Esophagus (tissue), 2 donors: ENCODE data around the gene SERPINF2. TPM values are rescaled to one million over a fixed set of nuclear protein-coding genes. Genes with fewer than 3 reads are reported as not detected.
"Not testable (repeated sequence)": the region's sequence is repeated elsewhere in the genome, so short reads cannot be mapped to it uniquely, and the experiment has no call there.

Experiments
- H3K27ac ChIP-seq, 2 donors: one replicate each; pipeline ENCODE4 v1.5.1; 2013; ENCODE audit warnings: low read depth in 2 of 2, mild to moderate bottlenecking in 2 of 2, inconsistent platforms in 1 of 2, low read length in 1 of 2, moderate library complexity in 1 of 2
- H3K27me3 ChIP-seq, 2 donors: one replicate each; pipeline ENCODE4 v1.6.1; 2013; ENCODE audit warnings: low read length in 2 of 2, control low read depth in 1 of 2, mild to moderate bottlenecking in 1 of 2; ENCODE audit not compliant: insufficient read depth in 2 of 2, control insufficient read depth in 1 of 2
- H3K36me3 ChIP-seq, 2 donors: one replicate each; pipeline ENCODE4 v1.6.1; 2013; ENCODE audit warnings: low read length in 1 of 2; ENCODE audit not compliant: control insufficient read depth in 2 of 2, insufficient read depth in 2 of 2
- H3K4me1 ChIP-seq, 2 donors: one replicate each; pipeline ENCODE4 v1.6.1; 2013; ENCODE audit warnings: low read length in 1 of 2; ENCODE audit not compliant: control insufficient read depth in 2 of 2, insufficient read depth in 2 of 2
- H3K4me3 ChIP-seq, 2 donors: one replicate each; pipeline ENCODE4 v1.5.1; 2013; ENCODE audit warnings: low read length in 2 of 2, mild to moderate bottlenecking in 2 of 2, low read depth in 1 of 2, moderate library complexity in 1 of 2
- H3K9me3 ChIP-seq, 2 donors: one replicate each; pipeline ENCODE4 v1.6.1; 2013; ENCODE audit warnings: mild to moderate bottlenecking in 2 of 2, low read depth in 1 of 2, low read length in 1 of 2, moderate library complexity in 1 of 2; ENCODE audit not compliant: control insufficient read depth in 2 of 2, insufficient read depth in 1 of 2
- WGBS, 2 donors: extraction: QIAGEN DNeasy Blood & Tissue Kit; methylation state at CpG; one replicate each; pipeline ENCODE4 v1.1.7; 2013; 5-methylcytosine and 5-hydroxymethylcytosine counted together
- polyA plus RNA-seq, 2 donors: library from polyadenylated mRNA; stranded (reverse); fragments of 200-250 nt; gene quantifications; one replicate each; pipeline ENCODE4 v1.2.3, GENCODE V29; 2013
- donor health status: healthy with polysubstance abuse.
- donor health status: Bipolar disorder and iron deficiency.

SERPINF2 gene
- polyA plus RNA-seq, 2 donors, result 1.9 to 2.9 TPM

DNA sequence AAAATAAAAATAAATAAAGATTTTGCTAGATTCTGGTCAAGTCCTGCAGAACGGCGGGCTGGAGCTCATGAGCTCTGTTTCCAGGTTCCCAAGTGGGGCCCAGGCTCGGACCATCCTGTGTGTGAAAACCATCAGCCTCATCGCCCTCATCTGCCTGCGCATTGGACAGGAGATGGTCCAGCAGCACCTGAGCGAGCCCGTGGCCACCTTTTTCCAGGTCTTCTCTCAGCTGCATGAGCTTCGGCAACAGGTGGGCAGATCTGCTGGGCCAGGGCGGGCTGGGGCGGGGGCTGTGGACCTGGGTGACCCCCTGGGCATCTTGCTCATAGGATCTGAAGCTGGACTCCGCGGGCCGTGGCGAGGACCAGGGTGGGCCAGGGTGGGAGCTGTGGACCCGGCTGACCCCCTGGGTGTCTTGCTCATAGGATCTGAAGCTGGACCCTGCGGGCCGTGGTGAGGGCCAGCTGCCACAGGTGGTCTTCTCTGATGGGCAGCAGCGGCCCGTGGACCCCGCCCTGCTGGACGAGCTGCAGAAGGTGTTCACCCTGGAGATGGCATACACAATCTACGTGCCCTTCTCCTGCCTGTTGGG lies 10.3 kb upstream of the SERPINF2 start:
- Histone ChIP-seq H3K27ac (no peak overlapping the region), H3K36me3 (peaks cover 2 to 40% of the 10 kb centered on the region in 2 donors), H3K27me3 (no peaks in the 10 kb centered on the region), H3K9me3 (no peaks in the 10 kb centered on the region), H3K4me1 (peaks cover 0 to 10% of the 10 kb centered on the region in 2 donors), H3K4me3 (no peak overlapping the region)
- WGBS, 2 donors, result 90 to 97% methylated on average over 22 of the region's 22 CpGs

DNA sequence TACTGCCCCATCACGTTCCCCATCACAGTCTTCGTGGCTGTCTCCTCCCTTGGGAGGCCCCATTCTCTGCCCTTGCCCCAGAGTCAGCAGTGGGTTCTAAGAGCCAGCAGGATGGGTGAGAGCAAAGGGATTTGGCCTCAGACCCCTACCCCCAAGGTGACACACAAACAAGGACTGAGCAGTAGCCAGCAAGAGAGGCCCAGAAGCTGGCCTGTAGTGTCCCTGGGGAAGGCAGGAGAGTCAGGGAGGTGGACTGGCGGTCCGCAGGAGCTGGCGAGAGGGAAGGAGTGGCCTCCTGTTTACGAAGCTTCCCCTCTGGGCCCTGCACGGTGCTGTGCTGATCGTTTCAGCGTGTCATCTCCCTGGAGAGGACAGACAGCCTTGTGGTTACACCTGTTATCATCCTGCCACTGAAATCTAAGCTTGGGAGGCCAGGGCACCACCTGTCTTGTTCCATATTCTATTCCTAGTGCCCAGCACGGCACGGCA lies 9.8 kb upstream of the SERPINF2 start:
- no peak overlapping the region for H3K27ac ChIP-seq
- no peaks in the 10 kb centered on the region for H3K27me3 ChIP-seq
- H3K9me3 ChIP-seq, result no peaks in the 10 kb centered on the region
- 71 to 77% methylated on average over 11 of the region's 11 CpGs for WGBS, 2 donors
- peaks cover 2 to 41% of the 10 kb centered on the region in 2 donors for H3K36me3 ChIP-seq
- H3K4me1 ChIP-seq, result peaks cover 0 to 13% of the 10 kb centered on the region in 2 donors
- no peak overlapping the region for H3K4me3 ChIP-seq

DNA sequence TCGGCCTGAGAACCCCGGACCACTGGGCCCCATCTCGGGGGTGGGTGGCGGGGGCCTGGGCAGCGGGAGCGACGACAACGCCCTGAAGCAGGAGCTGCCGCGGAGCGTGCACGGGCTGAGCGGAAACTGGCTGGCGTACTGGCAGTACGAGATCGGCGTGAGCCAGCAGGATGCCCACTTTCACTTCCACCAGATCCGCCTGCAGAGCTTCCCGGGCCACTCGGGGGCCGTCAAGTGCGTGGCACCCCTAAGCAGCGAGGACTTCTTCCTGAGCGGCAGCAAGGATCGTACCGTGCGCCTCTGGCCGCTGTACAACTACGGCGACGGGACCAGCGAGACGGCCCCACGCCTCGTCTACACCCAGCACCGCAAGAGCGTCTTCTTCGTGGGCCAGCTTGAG lies 8.9 kb upstream of the SERPINF2 start:
- 94 to 96% methylated on average over 38 of the region's 38 CpGs for WGBS, 2 donors
- Histone ChIP-seq H3K27me3 (no peaks in the 10 kb centered on the region), H3K4me3 (no peak overlapping the region), H3K4me1 (peaks cover 0 to 13% of the 10 kb centered on the region in 2 donors), H3K9me3 (no peaks in the 10 kb centered on the region), H3K36me3 (peaks cover 0 to 36% of the 10 kb centered on the region in 2 donors), H3K27ac (no peak overlapping the region)

DNA sequence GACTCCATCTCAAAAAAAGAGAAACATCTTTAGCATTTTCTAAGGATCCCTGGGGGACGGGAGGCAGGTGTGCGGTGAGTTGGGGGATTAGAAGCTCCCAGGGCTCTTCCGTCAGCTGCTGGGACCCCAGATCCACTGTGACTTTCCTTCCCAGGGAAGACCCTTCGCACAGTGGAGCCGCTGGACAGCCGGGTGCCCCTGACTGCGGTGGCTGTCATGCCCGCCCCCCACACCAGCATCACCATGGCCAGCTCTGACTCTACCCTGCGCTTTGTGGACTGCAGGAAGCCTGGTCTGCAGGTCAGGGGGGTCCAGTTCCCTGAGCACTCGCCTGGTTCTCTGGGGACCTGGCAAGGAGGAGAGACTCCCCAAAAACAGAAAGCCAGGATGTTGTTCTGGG lies 7.3 kb upstream of the SERPINF2 start:
- Histone ChIP-seq H3K36me3 (peaks cover 0 to 34% of the 10 kb centered on the region in 2 donors), H3K4me3 (no peak overlapping the region), H3K27me3 (no peaks in the 10 kb centered on the region), H3K9me3 (no peaks in the 10 kb centered on the region), H3K27ac (no peak overlapping the region), H3K4me1 (peaks cover 0 to 13% of the 10 kb centered on the region in 2 donors)
- WGBS, 2 donors, result 96 to 97% methylated on average over 10 of the region's 10 CpGs

DNA sequence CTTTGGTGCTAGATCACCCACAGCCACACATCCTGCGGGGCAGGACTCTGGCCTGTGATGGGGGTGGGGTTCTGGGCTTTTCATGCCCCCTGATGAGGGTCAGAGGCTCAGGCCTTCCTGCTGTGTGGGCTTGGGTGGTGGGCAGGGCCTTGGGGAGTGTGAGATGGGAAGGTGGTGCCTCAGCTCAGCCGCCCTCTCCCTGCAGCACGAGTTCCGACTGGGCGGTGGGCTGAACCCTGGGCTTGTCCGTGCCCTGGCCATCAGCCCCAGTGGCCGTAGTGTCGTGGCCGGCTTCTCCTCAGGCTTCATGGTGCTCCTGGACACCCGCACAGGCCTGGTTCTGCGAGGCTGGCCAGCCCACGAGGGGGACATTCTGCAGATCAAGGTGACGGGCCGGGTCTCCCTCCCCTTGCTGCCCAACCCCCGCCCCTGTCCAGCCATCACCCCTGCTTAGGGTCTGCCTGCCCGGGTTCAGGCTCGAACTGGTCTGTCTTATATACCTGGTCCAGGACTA lies 6.8 kb upstream of the SERPINF2 start:
- Histone ChIP-seq H3K27ac (no peak overlapping the region), H3K9me3 (no peaks in the 10 kb centered on the region), H3K36me3 (peaks cover 0 to 31% of the 10 kb centered on the region in 2 donors), H3K27me3 (no peaks in the 10 kb centered on the region), H3K4me3 (no peak overlapping the region), H3K4me1 (peaks cover 0 to 13% of the 10 kb centered on the region in 2 donors)
- 86 to 89% methylated on average over 13 to 17 of the region's 17 CpGs for WGBS, 2 donors

DNA sequence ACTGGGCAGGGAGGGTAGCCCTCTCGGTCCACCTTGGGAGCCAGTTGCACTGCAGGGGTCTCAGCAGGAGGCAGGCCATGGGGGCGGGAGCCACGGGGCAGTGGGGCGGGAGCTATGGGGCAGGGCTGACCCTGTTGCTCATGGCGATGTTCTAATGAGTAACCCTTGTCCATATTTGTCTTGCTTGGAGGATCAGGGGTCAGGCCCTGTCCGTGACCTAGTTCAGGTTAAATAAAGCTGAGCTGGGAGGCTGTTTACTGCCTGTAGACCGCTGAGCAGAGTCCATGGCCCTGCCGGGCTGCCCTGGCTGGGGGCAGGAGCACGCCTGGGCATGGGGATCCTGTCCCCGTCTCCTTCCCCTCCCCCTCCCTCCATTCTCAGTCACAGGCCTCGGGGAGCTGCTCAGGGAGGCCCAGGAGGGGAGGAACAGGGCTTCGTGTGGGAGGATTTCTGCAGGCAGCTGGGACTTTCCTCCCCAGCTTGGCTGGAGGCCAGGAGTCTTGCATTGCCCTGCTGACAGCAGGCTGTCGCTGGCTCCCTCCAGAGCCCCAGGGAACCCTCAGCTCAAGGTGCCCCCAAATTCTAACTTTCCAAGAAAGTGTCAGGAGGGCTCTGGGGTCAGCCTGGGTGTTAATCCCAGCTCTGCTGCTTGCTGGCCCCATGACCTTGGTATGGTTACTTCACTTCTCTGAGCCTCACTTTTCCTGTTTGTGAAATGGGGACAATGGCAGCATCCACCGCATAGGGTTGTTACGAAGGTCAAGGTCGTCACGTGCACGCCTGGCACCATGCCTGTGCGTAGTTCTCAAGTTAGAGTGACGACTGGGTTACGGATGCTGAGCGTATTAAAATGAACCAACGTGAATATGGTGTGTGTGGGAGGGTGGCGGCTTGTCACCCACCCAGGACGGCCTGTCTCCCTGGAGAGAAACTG lies 6.1 kb upstream of the SERPINF2 start:
- Histone ChIP-seq H3K9me3 (no peaks in the 10 kb centered on the region), H3K4me3 (no peak overlapping the region), H3K27me3 (no peaks in the 10 kb centered on the region), H3K36me3 (peaks cover 0 to 29% of the 10 kb centered on the region in 2 donors), H3K27ac (no peak overlapping the region), H3K4me1 (peaks cover 0 to 13% of the 10 kb centered on the region in 2 donors)
- WGBS, 2 donors, result 59% methylated on average over 21 to 25 of the region's 25 CpGs

DNA sequence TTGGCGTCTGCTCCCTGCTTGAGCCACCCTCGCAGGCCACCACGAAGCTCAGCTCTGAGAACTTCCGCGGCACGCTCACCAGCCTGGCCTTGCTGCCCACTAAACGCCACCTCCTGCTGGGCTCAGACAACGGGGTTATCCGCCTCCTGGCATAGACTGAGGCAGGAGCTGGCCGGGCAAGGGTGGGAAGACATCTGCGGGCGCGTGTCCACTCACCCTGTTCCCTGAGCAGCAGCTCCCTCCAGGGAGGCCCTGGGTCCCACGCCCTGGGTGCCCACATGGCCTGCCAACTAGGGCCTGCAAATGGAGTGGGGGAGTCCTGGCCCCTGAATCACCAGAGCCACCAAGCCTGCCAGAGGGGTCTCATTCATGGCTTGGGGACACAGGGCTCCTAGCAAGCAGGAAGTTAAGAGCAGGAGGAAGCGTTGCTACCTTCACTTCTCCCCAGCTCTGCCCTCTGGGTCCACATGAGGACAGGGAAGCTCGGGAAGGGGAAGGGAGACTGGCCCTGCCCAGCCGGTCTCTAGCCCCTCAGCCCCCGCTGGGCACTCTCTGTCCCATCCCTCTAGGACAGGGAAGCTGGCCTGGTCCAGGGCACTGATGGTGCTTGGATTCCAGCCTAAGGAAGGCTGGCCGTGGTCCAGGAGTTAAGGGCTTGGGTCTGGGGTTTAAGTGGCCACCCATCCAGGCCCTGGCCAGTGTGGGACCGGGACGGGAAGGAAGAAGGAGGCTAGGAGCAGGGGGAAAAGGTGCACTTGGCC lies 5.0 kb upstream of the SERPINF2 start:
- WGBS, 2 donors, result 93 to 94% methylated on average over 19 to 21 of the region's 21 CpGs
- no peaks in the 10 kb centered on the region for H3K9me3 ChIP-seq
- no peak overlapping the region for H3K27ac ChIP-seq
- no peak overlapping the region for H3K4me3 ChIP-seq
- H3K36me3 ChIP-seq, result peaks cover 0 to 27% of the 10 kb centered on the region in 2 donors
- H3K4me1 ChIP-seq, result peaks cover 0 to 13% of the 10 kb centered on the region in 2 donors
- no peaks in the 10 kb centered on the region for H3K27me3 ChIP-seq

DNA sequence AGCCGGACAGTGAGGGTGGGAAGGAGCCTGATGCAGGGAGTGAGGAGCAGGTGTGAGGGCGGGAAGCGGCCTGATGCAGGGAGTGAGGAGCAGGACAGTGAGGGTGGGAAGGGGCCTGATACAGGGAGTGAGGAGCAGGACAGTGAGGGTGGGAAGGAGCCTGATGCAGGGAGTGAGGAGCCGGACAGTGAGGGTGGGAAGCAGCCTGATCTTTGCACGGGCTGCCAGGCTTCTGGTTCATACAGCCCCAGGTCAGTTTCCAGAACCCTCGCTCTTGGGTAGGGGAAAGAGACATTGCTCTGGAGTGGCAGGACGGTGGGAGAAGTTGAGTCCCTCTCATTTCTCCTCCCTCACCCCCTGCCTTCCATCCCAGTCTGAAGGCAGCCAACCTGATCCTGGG lies 772 bp upstream of the SERPINF2 start:
- H3K27ac ChIP-seq, H3K27me3 ChIP-seq, H3K9me3 ChIP-seq, H3K4me1 ChIP-seq, H3K4me3 ChIP-seq: not testable (repeated sequence)
- peaks cover 0 to 10% of the 10 kb centered on the region in 2 donors for H3K36me3 ChIP-seq
- WGBS, 2 donors, result 84 to 94% methylated on average over 7 of the region's 7 CpGs

DNA sequence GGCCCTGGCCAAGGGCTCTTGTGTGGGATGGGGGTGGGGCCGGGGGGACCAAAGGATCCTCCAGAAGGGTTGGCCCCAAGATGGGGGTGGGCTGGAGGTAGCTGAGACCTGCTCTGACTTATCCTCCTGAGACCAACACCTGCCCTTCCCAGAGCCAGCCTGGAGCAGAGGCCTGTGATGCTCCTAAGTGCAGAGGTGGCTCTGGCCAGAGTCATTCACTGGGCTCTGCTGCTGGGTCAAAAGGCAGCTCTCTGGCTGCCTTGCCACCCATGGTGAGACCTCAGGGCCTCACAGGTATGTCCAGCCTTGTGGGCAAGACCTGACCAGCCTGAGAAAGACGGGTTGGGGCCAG lies 393 bp downstream of the SERPINF2 start:
- Histone ChIP-seq H3K36me3 (no peaks in the 10 kb centered on the region), H3K9me3 (no peaks in the 10 kb centered on the region), H3K4me1 (peaks cover 0 to 5% of the 10 kb centered on the region in 2 donors), H3K4me3 (no peak overlapping the region), H3K27ac (no peak overlapping the region), H3K27me3 (no peaks in the 10 kb centered on the region)
- 85 to 92% methylated on average over 2 of the region's 2 CpGs for WGBS, 2 donors
